IPS DF 4.7 (cell line): ENCODE measurements around the gene EIF2B2.
"Not testable (repeated sequence)": the region's sequence is repeated elsewhere in the genome, so short reads cannot be mapped to it uniquely, and the experiment has no call there.

Source experiments
- DNase-seq: peaks from one replicate; pipeline ENCODE4 v3.0.0-alpha.2; 2013; ENCODE audit warnings: low spot score; ENCODE audit errors: extremely low read depth

EIF2B2 gene

DNA sequence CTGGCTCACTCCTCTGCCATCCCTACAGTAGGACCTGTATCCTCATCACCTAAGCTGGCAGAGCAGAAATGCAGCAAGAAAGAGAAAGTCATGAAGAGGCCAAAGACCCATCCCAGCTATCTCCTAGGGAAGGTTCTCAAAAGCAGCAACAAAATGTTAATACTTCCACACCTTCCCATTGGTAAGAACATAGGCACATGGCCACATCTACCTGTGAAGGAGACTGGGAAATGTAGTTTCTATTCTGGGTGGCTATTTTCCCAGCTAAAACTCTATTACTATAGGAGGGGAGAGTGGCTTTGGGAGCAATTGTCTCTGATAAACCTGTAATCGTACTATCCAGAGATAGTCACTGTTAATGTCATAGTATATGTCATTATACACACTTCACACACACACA is 13.7 kb upstream of the EIF2B2 start:
- DNase-seq: no peak

DNA sequence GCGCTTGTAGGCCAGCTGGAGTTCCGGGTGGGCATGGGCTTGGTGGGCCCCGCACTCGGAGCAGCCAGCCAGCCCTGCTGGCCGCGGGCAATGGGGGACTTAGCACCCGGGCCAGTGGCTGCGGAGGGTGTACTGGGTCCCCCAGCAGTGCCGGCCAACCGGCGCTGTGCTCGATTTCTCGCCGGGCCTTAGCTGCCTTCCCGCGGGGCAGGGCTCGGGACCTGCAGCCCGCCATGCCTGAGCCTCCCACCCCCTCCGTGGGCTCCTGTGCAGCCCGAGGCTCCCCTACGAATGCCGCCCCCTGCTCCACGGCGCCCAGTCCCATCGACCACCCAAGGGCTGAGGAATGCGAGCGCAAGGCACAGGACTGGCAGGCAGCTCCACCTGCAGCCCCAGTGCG is 8.5 kb upstream of the EIF2B2 start:
- not testable (repeated sequence) for DNase-seq

DNA sequence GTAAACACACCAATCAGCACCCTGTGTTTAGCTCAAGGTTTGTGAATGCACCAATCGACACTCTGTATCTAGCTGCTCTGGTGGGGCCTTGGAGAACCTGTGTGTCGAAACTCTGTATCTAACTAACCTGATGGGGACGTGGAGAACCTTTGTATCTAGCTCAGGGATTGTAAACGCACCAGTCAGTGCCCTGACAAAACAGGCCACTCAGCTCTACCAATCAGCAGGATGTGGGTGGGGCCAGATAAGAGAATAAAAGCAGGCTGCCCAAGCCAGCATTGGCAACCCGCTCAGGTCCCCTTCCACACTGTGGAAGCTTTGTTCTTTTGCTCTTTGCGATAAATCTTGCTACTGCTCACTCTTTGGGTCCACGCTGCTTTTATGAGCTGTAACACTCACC is 6.9 kb upstream of the EIF2B2 start:
- DNase-seq: not testable (repeated sequence)

DNA sequence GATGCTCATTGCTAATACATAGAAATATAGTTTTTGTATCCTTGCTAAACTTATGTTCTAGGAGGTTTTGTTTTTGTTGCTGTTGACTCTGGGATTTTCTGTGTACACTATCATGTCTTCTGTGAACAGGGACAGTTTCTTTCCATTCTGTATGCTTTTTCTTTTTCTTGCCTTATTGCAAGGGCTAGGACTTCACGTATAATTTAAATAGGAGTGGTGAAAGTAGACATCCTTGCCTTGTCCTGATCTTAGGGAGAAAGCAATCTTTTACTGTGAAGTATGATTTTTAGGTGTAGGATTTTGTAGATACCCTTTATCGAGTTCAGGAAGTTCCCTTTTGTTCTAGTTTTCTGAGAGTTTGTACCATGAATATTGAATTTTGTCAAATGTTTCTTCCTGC is 1.5 kb upstream of the EIF2B2 start:
- DNase-seq: no peak

DNA sequence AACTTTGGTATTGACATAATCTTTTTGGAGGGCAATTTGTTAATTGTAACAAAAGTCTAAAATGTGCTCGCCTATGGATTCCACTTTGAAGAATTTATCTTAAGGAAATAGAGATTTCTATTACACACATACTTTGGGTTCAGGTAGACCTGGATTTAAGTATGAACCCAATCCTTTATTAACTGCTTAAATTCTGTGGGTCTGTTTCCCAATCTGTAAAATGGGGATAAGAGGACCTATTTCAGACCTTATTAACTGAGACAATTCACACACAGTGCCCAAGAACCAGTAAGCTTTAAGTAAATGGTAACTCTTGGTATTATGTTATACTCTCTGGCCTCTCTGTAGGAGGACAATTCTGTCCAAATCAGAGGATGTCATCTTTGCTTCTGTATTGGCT is 822 bp upstream of the EIF2B2 start:
- no peak for DNase-seq

DNA sequence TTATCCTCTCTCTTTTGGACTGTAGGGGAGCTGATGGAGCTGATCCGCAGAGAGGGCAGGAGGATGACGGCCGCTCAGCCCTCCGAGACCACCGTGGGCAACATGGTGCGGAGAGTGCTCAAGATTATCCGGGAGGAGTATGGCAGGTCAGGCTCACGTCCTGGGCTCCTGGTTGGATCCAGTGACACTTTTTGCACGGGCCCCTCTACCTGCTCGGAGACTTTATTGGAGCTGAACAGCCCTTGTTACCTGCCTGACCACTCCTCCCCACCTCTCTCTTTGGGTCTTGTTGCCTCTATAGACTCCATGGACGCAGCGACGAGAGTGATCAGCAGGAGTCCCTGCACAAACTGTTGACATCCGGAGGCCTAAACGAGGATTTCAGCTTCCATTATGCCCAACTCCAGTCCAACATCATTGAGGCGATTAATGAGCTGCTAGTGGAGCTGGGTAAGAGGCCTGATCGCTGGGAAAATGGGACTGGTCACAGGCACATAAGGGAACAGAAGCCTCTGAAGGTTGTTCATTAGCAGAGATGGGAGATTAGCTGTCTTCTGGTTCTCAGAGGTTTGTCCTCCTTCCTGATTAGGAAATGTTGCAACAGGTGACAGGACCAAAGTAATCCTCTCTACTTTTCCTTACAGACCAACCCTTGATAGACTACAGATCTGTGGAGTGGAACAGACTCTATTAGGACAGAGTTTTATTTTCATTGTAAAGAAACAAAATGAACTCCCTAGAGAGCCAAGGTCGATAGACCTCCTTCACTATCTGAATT is 718 bp downstream of the EIF2B2 start:
- no peak for DNase-seq

DNA sequence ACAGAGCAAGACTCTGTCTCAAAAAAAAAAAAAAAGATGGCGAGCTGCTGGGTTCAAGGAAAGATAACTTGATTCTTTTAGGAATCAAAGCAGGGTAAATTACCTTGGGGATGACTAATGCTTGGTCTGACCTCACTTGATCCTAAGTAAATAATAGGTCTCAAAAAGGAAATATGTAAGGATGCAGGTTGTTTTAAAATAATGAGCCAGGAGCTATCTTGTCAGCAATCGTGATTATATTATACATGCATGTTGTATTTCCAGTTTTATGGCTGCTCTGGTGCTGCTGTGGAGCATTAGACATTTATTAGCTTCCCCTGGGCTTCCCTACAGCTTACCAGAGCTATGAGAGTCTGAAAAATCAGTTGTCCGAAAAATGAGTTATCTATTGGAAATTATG is 2.6 kb downstream of the EIF2B2 start:
- DNase-seq: no peak

DNA sequence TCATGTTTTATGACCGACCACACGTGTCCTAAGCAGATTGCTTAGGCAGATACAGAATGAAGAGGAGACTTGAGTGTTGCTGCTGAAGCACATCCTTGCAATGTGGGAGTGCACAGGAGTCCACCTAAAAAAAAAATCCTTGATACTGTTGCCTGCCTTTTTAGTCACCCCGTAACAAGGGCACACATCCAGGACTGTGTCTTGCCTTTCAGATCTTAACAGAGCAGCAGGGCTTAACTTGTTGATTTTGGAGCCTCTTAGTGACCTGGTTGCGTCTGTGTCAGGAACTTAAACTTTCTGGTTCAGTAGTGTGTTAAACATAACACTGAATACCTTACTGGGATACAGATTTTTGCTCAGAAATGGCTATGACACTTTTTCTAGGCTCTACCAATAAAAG is 6.5 kb downstream of the EIF2B2 start:
- DNase-seq: no peak

DNA sequence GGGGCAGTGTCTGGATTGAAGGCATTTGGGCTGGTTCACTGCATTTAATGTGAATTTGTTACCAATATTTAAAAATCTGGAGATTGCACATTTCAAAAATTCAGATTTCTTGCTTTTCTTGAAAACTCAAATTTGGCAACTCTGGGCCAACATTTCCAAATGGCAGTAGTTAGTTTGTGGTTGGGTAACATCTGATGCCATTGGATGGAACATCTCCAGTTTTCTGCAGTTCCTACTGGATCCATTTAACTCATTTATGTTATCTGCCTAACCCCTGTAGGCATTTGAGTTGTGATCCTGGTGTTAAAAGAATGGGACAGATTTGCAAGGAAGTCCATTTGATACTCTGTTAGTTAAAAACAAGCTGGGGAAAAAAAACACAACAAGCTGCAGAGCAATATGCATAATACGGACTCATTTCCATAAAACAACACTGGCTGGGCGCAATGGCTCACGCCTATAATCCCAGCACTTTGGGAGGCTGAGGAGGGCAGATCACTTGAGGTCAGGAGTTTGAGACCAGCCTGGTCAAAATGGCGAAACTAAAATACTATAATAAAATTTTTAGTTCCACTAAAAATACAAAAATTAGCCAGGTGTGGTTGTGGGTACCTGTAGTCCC is 7.9 kb downstream of the EIF2B2 start:
- no peak for DNase-seq

DNA sequence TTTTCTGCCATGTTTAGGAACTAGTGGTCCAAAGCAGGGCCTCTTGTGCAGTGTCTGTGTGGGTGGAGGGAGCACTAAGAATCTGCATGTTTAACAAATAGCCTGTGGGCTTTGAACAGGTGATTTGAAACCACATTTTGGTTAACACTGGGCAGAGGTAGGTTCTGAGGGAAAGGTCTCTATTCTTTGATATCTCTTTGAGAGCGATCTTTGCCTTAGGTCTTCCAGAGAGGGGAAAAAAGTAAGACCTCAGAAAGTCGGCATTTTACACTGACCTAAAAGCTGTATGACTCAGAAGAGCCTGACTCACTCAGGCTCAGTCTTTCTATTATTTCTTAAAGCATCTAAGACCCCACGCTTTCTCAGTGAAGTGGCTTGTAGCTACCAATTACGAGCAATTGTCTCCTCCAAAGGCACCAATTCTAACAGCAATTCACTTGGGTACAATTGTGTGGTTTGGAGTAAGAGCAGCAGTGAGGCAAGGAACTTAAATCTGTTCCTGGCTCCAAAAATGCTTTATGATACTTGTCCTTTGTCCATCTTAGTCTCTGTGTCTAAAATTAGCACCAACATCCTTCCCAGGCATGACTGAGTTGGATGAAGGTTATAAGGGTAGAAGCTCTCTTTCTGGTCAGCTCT is 8.8 kb downstream of the EIF2B2 start:
- no peak for DNase-seq

DNA sequence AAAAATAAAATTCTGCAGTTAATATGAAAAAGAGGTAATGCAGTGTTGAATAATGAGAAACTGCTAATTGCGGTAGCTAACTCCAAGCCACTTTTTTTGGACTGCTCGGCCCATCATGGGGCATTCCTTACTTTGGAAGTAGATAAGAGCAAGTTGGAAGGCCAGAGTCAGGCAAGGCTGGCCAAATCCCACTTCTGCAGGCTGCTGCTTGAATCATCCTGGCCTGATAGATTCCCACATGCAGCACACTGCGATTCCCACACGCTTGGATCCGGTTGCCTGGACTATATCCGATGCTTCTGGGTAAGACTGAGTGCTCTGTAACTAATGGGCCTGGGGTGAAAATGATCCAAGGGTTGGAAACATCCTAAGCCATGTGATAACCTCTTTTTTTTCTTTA is 10.6 kb downstream of the EIF2B2 start:
- DNase-seq: no peak

DNA sequence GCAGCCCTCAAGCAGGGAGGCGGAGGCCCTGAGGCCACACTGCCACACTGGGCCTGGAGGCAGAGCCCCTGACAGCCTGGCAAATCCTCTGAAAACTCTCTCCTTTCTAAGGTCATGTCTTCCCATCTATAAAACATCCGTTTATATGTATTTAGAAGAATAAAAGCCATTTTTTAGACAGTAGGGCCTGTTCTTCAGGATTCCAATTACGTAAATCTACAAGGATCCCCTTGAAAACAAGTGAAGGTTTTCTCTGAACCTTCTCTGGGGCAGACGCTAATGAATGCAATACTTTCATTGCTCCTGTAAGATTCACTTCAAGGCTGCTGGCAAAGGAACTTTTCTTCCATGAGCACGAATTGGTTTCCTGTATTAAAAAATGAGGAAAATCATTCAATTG is 12.8 kb downstream of the EIF2B2 start:
- DNase-seq: no peak

DNA sequence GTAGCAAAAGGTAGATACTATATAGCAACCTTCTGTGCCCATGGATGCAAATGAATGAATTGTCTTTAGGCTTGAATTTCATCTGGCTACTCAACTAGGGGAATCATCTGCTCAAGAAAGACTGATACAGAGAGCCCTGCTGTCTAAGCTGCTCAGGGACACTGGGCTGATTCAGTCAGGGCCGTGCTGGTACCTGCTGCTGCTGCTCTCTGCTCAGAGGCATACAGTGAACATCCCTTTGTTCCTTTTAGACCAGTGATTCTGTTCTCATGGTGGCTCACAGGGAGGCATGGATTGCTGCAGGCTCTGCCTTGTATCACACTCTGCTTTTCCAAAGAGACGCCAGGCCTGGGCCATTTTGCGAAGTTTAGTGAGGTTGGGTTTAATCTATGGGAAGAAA is 14.1 kb downstream of the EIF2B2 start:
- DNase-seq: no peak

DNA sequence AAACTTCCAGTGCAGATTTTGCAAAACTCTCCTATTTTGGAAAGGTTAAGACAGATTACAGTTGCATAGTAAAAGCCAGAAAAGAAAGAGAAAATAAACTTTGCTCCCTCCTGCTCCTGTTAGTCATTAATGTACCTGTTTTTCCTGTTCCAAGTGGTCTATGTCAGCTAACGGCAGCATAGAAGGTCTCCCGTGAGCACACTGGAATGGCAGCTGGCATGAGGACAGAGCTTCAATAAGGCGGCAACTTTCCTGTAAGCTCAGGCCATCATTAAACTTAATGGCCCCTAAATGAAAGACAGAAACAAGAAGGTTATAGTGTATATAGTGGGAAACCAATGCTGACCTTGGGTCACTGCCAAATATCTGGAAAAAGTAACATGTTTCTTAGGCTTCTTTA is 16.0 kb downstream of the EIF2B2 start:
- no peak for DNase-seq

DNA sequence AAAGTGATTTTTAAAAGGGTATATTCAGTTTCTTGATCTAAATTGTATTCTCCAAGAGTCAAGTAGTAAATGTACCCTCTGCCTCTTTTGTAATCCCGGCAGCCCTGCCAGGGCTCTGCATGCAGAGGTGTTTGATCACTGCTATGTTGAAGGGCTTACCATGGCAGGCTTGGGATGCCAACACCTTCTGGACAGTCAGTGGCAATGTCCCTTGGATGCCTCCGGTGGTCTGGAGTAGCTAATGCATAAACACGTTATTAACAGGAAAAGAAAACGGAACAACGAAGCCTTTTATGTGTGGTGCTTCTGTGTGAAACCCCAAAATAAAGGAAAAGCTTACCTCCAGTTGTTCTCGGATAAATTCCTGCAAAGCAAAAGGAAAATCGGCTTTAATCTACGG is 19.9 kb downstream of the EIF2B2 start:
- no peak for DNase-seq

DNA sequence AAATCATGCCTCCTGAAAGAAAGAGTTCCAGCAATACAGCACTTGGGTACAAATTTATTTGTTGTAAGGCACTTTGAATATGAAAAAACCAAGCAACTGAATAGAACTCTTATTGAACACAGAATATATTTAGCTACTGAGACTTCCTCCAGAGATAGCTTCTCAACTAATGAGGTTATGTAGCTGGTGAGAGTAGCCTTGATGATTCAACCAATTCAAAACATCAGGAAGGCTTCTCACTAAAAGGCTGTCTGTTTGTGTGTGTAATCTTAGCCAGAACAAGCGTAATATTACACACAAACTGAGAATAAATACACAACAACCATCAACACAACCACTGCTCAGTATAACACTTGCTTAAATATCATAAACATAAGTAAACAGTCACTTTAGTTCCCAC is 20.4 kb downstream of the EIF2B2 start:
- no peak for DNase-seq

DNA sequence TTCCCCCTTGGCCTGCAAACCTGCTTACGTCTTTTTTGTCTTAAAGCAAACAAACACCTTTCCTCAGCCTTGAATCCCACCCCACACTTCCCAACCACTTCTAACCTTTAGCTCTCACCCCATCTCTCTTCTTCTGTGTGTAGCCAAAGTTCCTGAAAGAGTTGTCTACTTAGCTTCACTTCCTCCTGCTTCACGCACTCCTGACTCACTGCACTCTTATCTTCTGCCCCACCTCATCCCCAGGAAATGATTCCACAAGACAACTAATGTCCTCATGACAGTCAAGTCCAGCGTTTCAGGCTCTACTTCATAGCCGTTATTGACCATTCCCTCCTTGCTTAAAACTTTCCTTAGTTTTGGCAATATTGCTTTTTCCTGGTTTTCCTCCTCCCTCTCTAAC is 22.4 kb downstream of the EIF2B2 start:
- DNase-seq: no peak

DNA sequence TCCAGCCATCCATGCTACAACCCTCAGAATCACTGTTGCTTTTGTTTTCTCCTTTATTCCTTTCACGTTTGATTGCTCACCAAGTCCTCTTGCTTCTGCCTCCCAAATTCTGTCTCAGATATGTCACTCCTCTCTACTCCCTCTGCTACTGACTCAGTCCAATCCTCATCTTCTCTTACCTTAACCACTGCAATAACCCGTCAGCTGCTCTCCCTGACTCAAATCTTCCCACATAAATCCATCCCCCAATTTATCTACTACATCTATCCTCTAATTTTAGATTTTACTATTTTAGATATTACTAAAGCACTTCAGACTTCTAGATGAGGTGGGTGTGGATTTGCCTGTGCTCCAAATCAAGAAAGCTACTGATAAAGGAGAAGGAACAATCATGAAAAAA is 23.2 kb downstream of the EIF2B2 start:
- no peak for DNase-seq

DNA sequence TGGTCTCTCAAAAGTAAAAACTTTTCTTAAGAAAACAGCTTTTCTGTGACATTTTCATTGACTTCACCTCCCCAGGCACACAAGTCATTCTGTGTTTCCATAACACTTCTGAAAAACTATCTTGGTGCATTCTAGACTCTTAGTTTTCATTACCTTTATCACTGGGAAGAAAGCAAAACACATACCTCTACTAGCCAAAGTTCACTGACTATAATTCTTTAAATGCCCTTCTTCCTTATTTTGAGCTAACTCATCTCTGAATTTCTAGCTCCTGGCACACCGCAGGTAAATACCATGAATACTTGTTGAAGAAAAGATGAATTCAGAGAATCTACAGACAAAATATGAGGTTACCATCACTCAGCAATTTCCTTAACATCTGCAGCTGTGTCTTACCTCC is 27.4 kb downstream of the EIF2B2 start:
- no peak for DNase-seq

DNA sequence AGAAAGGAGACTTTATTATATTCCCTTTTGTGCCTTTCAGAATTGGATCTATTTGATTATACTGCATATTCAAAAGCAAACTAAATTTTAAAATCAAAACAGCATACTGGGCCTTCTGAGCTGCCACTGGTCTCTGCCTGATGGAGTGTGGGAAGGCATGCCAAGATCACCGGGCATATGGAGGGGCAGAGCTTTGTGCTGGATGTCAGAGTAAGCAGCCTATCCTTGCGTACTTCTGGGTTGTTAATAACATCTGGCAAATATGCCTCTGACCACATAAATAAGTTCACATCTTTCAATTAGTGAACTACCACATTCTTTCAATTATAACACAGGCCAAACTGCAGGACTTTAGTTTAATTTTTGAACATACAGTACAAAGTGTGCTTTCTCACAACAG is 30.2 kb downstream of the EIF2B2 start:
- DNase-seq: no peak

DNA sequence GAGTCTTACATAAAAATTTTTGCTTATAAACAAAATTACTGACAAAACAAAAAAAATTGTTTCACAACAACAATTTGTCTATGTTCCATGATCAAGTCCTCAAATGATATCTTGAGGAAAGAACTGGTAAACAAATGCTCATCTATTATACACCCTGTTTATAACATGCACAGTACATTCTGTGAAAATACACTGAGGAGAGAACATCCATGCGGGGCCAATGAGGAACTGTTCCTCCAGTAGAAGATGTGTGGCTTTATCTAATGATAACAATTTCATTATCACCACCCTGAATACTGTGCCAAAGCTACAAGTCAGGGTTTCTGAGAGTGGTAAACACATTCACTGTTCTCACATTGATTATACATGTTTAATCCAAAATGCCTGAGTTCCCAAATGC is 37.8 kb downstream of the EIF2B2 start:
- DNase-seq: no peak

DNA sequence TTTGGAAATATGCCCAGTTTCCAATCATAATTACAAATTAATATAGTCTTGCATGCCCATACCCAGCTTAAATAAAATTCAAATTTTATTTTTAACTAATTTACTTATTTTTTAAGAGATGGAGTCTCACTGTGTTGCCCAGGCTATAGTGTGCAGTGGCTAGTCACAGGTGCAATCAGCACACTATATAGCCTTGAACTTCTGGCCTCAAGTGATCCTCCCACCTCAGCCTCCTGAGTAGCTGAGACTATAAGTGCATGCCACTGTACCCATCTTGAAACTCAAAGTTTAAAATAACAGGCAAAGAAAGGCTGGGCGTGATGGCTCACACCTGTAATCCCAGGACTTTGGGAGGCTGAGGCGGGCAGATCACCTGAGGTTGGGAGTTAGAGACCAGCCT is 38.2 kb downstream of the EIF2B2 start:
- DNase-seq: no peak

DNA sequence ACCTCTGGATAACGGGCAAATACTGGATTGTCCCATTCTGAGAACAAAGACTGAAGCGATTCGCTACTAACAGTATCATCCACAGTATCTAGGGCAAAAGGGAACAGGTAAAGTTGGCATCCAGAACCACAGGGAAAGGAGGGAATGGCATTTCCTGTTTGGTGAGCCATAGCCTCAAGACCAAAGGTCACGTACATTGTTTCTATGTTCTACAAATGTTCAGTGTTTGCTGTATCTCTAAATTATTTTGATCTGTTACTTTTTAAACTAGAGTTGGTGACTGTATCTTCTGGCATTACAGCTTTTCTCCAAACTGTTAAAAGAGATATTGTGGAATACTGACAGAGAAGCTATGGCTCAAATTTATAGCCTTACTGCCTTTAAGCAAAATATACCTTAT is 38.9 kb downstream of the EIF2B2 start:
- DNase-seq: no peak
